ENCODE results near the gene BHLHE40. TPM values are rescaled to one million over a fixed set of nuclear protein-coding genes. Genes with fewer than 3 reads are reported as not detected.

Gene BHLHE40
- total and polyA plus RNA-seq, 2 experiments from 2014 or later: 67.1 to 116 TPM

- Histone ChIP-seq H3K4me1 (ENCODE audit: insufficient read depth) (peaks cover 18% of the 10 kb centered on the region), H3K9me3 (ENCODE audit: low read depth) (no peaks in the 10 kb centered on the region), H3K4me3 (no peak overlapping the region), H3K9me2 (replicated peaks; ENCODE audit: insufficient read depth) (no peaks in the 10 kb centered on the region), H2AFZ (no peak overlapping the region), H4K20me1 (ENCODE audit: insufficient read depth, poor library complexity, severe bottlenecking) (no peaks in the 10 kb centered on the region), H3K27ac (no peak overlapping the region), H3K79me2 (no peaks in the 10 kb centered on the region), H3K36me3 (replicated peaks; ENCODE audit: insufficient read depth, low read depth) (no peaks in the 10 kb centered on the region), H3K27me3 (no peaks in the 10 kb centered on the region), H3K4me2 (no peak overlapping the region)
- TF ChIP-seq CTCF (IDR thresholded peaks at IDR 0.05; ENCODE audit: poor library complexity) (no peak), EZH2 (IDR thresholded peaks at IDR 0.05; ENCODE audit: borderline replicate concordance) (no peak), EZH2phosphoT487 (IDR thresholded peaks at IDR 0.05; ENCODE audit: low read depth, severe bottlenecking, unreplicated experiment) (no peak)
- DNase-seq (ENCODE audit: low spot score): no peak
- 90% methylated on average over 7 of the region's 7 CpGs for WGBS (ENCODE audit: low lambda C conversion rate, missing lambda C conversion rate)
Measured at GRCh38 chr3:5020242-5020722, 41.0 kb downstream of the BHLHE40 start.

GRCh38 chr3:5021116-5022092 lies 42.2 kb downstream of the BHLHE40 start:
- no peaks in the 10 kb centered on the region for H3K36me3 ChIP-seq (replicated peaks; ENCODE audit: insufficient read depth, low read depth)
- H3K27ac ChIP-seq: peak overlapping the region; percentile 82
- WGBS (ENCODE audit: low lambda C conversion rate, missing lambda C conversion rate): 94% methylated on average over 17 of the region's 17 CpGs
- no peaks in the 10 kb centered on the region for H3K27me3 ChIP-seq
- no peak overlapping the region for H3K4me3 ChIP-seq
- no peaks in the 10 kb centered on the region for H3K9me3 ChIP-seq (ENCODE audit: low read depth)
- H3K4me2 ChIP-seq: no peak overlapping the region
- no peak for TF ChIP-seq EZH2 (IDR thresholded peaks at IDR 0.05; ENCODE audit: borderline replicate concordance)
- no peak for TF ChIP-seq EZH2phosphoT487 (IDR thresholded peaks at IDR 0.05; ENCODE audit: low read depth, severe bottlenecking, unreplicated experiment)
- TF ChIP-seq CTCF (IDR thresholded peaks at IDR 0.05; ENCODE audit: poor library complexity): no peak
- no peaks in the 10 kb centered on the region for H3K79me2 ChIP-seq
- no peaks in the 10 kb centered on the region for H4K20me1 ChIP-seq (ENCODE audit: insufficient read depth, poor library complexity, severe bottlenecking)
- no peaks in the 10 kb centered on the region for H3K9me2 ChIP-seq (replicated peaks; ENCODE audit: insufficient read depth)
- no peak for DNase-seq (ENCODE audit: low spot score)
- H3K4me1 ChIP-seq (ENCODE audit: insufficient read depth): peaks cover 22% of the 10 kb centered on the region
- no peak overlapping the region for H2AFZ ChIP-seq

- no peak overlapping the region for H3K4me3 ChIP-seq
- no peak overlapping the region for H2AFZ ChIP-seq
- TF ChIP-seq EZH2 (IDR thresholded peaks at IDR 0.05; ENCODE audit: borderline replicate concordance): no peak
- no peak for TF ChIP-seq CTCF (IDR thresholded peaks at IDR 0.05; ENCODE audit: poor library complexity)
- no peak for TF ChIP-seq EZH2phosphoT487 (IDR thresholded peaks at IDR 0.05; ENCODE audit: low read depth, severe bottlenecking, unreplicated experiment)
- H3K36me3 ChIP-seq (replicated peaks; ENCODE audit: insufficient read depth, low read depth): no peaks in the 10 kb centered on the region
- H3K9me2 ChIP-seq (replicated peaks; ENCODE audit: insufficient read depth): no peaks in the 10 kb centered on the region
- H3K4me2 ChIP-seq: no peak overlapping the region
- peaks cover 14% of the 10 kb centered on the region for H3K4me1 ChIP-seq (ENCODE audit: insufficient read depth)
- no peaks in the 10 kb centered on the region for H3K27me3 ChIP-seq
- no peaks in the 10 kb centered on the region for H3K9me3 ChIP-seq (ENCODE audit: low read depth)
- H3K27ac ChIP-seq: peak overlapping the region; percentile 82
- no peaks in the 10 kb centered on the region for H3K79me2 ChIP-seq
- H4K20me1 ChIP-seq (ENCODE audit: insufficient read depth, poor library complexity, severe bottlenecking): no peaks in the 10 kb centered on the region
- WGBS (ENCODE audit: low lambda C conversion rate, missing lambda C conversion rate): 86% methylated on average over 6 of the region's 6 CpGs
- DNase-seq (ENCODE audit: low spot score): no peak
Measured at GRCh38 chr3:5022187-5022965, 43.1 kb downstream of the BHLHE40 start.
